Lung (tissue), 12 donors: ENCODE data around the gene FUT8. TPM values are rescaled to one million over a fixed set of nuclear protein-coding genes. Genes with fewer than 3 reads are reported as not detected.

ENCODE experiments used
- ATAC-seq: fragments of 200-7000 bp; cut with Tn5 transposase; one replicate; pipeline ENCODE4 v1.9.1; 2020; ENCODE audit warnings: moderate number of reproducible peaks; ENCODE audit not compliant: insufficient read depth, low FRiP score
- DNase-seq, 3 donors: peaks; one replicate each; pipeline ENCODE4 v3.0.0-alpha.2; 2013 to 2017
- H3K27ac ChIP-seq, 2 donors: one replicate each; pipeline ENCODE4 v1.5.1; 2013; ENCODE audit warnings: mild to moderate bottlenecking in 2 of 2, moderate library complexity in 2 of 2, control low read depth in 1 of 2, inconsistent platforms in 1 of 2, low read depth in 1 of 2, low read length in 1 of 2
- H3K27me3 ChIP-seq, 3 donors: one replicate each; pipeline ENCODE4 v1.5.1; 2013; ENCODE audit warnings: low read length in 2 of 3; ENCODE audit not compliant: control insufficient read depth in 3 of 3, insufficient read depth in 3 of 3
- H3K36me3 ChIP-seq, 4 donors: one replicate each; pipeline ENCODE4 v1.5.1; 2013; ENCODE audit warnings: low read length in 4 of 4, mild to moderate bottlenecking in 1 of 4, moderate library complexity in 1 of 4; ENCODE audit not compliant: control insufficient read depth in 4 of 4, insufficient read depth in 4 of 4
- H3K4me1 ChIP-seq, 5 donors: one replicate each; pipeline ENCODE4 v1.5.1; 2013; ENCODE audit warnings: low read length in 5 of 5, mild to moderate bottlenecking in 2 of 5, moderate library complexity in 1 of 5; ENCODE audit not compliant: control insufficient read depth in 5 of 5, insufficient read depth in 5 of 5
- H3K4me3 ChIP-seq: one replicate; pipeline ENCODE4 v1.5.1; 2013; ENCODE audit warnings: mild to moderate bottlenecking, control low read depth, moderate library complexity
- H3K9ac ChIP-seq, 2 donors: one replicate each; pipeline ENCODE4 v1.5.1; 2013; ENCODE audit warnings: low read length in 2 of 2, control low read depth in 1 of 2; ENCODE audit not compliant: insufficient read depth in 1 of 2
- H3K9me3 ChIP-seq, 4 donors: one replicate each; pipeline ENCODE4 v1.5.1; 2013; ENCODE audit warnings: low read length in 3 of 4, mild to moderate bottlenecking in 1 of 4, moderate library complexity in 1 of 4; ENCODE audit not compliant: control insufficient read depth in 4 of 4, insufficient read depth in 3 of 4
- WGBS, 2 donors: extraction: QIAGEN DNeasy Blood & Tissue Kit; methylation state at CpG; one replicate each; pipeline ENCODE4 v1.1.7; 2013; 5-methylcytosine and 5-hydroxymethylcytosine counted together
- polyA plus RNA-seq, 2 donors: library from polyadenylated mRNA; stranded (reverse); fragments of 200-250 nt; gene quantifications; one replicate each; pipeline ENCODE4 v1.2.1, GENCODE V29; 2013
- total RNA-seq, 2 donors: library from RNA; depleted of rRNA in 1 of 2; stranded (reverse); fragments of >200 nt in 1 of 2; gene quantifications; one replicate each; pipeline ENCODE4 v1.2.1, GENCODE V29; 2014 to 2021
- TF ChIP-seq, protein P1 (sequence below): IDR thresholded peaks from 2 replicates; pipeline ENCODE4 v1.5.1; 2012; ENCODE audit warnings: mild to moderate bottlenecking; ENCODE audit errors: control extremely low read depth, extremely low read depth
- donor health status: control.
- donor health status: control.
- donor health status: Bipolar disorder and iron deficiency.
- donor health status: healthy.
- donor health status: DM: yes; HTN: yes; CAD: no.

Gene FUT8
- total and polyA plus RNA-seq, 4 donors: 9.9 to 98.5 (median 25.8) TPM

DNA sequence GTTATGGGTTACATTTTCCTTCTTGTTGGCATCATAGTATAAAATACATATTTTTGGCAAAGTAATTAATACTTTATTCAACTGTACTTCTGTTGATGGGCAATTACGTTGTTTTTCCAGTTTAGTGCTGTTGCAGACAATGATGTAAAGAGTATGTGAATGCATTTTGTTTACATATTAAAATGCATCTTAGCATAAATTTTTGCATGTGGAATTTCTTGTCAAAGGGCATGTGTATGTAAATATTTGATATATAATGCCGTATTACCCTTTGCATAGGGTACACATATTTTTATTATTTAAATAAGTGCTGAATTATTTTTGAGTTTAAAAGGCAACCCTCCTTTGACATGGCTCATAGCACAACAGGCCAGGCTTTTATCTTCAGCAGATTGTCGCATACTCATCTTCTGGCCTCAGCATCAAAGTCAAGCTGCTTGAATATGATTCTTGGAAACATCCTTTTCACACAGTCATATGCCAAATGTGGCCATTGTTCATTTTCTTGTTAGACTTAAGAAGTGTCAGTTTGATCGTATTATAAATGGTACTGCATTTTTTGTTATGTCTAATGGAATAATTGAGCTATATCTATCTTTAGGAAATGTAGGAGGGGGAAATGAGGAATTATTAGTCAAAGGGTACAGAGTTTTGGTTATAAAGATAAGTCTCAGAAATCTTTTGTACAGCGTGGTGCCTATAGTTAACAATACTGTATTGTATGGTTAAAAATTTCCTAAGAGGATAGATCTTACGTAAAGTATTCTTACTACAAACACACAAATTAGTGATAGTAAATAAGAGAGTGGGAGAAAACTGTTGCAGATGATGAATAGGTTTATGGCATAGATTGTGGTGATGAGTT lies 138.5 kb downstream of the FUT8 start:
- Histone ChIP-seq H3K4me1 (no peaks in the 10 kb centered on the region), H3K27me3 (no peaks in the 10 kb centered on the region), H3K9ac (no peak overlapping the region), H3K36me3 (no peaks in the 10 kb centered on the region), H3K9me3 (no peaks in the 10 kb centered on the region), H3K27ac (no peak overlapping the region), H3K4me3 (no peak overlapping the region)
- ATAC-seq (no peak), DNase-seq (no peak)
- 92 to 93% methylated on average over 6 of the region's 6 CpGs for WGBS, 2 donors
- TF ChIP-seq, protein P1, sequence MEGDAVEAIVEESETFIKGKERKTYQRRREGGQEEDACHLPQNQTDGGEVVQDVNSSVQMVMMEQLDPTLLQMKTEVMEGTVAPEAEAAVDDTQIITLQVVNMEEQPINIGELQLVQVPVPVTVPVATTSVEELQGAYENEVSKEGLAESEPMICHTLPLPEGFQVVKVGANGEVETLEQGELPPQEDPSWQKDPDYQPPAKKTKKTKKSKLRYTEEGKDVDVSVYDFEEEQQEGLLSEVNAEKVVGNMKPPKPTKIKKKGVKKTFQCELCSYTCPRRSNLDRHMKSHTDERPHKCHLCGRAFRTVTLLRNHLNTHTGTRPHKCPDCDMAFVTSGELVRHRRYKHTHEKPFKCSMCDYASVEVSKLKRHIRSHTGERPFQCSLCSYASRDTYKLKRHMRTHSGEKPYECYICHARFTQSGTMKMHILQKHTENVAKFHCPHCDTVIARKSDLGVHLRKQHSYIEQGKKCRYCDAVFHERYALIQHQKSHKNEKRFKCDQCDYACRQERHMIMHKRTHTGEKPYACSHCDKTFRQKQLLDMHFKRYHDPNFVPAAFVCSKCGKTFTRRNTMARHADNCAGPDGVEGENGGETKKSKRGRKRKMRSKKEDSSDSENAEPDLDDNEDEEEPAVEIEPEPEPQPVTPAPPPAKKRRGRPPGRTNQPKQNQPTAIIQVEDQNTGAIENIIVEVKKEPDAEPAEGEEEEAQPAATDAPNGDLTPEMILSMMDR: no peak

DNA sequence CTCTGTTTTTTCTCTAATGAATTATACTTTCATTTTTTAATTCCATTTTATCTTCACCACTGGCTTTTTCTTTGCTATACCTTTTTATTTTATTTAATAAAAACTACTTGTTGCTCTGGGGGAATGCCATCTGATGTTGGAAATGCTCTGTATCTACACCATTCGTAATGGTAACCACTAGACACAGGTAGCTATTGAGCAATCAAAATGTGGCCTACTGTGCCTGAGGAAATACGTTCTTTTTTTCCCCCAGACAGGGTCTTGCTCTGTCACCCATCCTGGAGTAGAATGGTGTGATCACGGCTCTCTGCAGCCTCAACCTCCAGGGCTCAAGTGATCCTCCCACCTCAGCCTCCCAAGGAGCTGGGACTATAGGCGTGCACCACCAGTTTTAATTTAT lies 140.2 kb downstream of the FUT8 start:
- TF ChIP-seq, protein P1: no peak
- WGBS, 2 donors: 75 to 87% methylated on average over 4 of the region's 4 CpGs

DNA sequence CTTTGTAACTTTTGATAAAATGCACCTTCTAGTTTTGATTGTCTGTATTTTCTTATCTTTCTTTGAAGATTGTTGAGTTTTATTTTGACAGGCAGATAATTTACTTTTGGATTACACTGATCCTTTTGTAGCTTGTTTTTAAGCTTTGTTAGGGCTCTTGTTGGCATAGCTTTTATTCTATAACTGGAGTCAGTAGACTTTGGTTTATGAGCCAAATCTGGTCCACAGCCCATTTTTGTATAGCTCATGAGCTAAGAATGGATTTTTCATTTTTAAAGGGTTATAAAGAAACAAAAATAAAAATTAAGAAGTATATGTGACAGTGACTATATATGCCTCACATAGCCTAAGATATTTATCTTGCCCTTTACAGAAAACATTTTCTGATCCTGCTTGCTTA lies 142.3 kb downstream of the FUT8 start:
- no peak for ATAC-seq
- H3K4me3 ChIP-seq: no peak overlapping the region

More for the DNA sequence above, 140.2 kb downstream of the FUT8 start:
- DNase-seq (no peak), ATAC-seq (no peak)
- Histone ChIP-seq H3K36me3 (no peaks in the 10 kb centered on the region), H3K27me3 (no peaks in the 10 kb centered on the region), H3K27ac (no peak overlapping the region), H3K4me1 (no peaks in the 10 kb centered on the region), H3K9ac (no peak overlapping the region), H3K4me3 (no peak overlapping the region), H3K9me3 (no peaks in the 10 kb centered on the region)

More for the DNA sequence above, 142.3 kb downstream of the FUT8 start:
- Histone ChIP-seq H3K27ac (no peak overlapping the region), H3K27me3 (no peaks in the 10 kb centered on the region), H3K36me3 (no peaks in the 10 kb centered on the region), H3K9me3 (no peaks in the 10 kb centered on the region), H3K9ac (no peak overlapping the region), H3K4me1 (peaks cover 0 to 4% (median 0%) of the 10 kb centered on the region in 5 donors)
- no peak for DNase-seq
- TF ChIP-seq, protein P1: no peak
